Stimulated activated CD4-positive, alpha-beta T cell treated with anti-CD3 and anti-CD28 coated beads, Interleukin-12 subunit alpha, Interleukin-12 subunit beta, amount 100 ng/mL, for 24 hours (primary cell): ENCODE data around the gene PNPLA2.

Experiments used
- DNase-seq, 2 experiments: peaks; one replicate each; pipeline ENCODE4 v3.0.0-alpha.2; 2020; ENCODE audit warnings: low read depth in 2 of 2

PNPLA2 gene

GRCh38 chr11:815675-816432, 2.9 kb upstream of the PNPLA2 start:
- no peak for DNase-seq

DNA sequence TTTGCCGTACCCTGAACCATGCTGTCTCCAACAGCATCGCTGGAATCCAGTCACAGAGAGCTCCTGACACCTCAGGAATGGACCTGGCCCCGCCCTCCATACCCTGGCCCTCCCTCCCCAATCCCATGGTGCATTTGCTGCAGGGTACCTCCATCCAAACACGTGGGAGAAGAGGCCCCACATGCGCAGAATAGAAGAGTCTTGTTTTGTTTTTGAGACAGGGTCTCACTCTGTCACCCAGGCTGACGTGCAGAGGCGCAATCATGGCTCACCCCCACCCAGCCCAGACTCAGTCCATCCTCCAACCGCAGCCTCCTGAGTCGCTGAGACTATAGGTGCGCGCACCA, 2.3 kb upstream of the PNPLA2 start:
- no peak for DNase-seq

DNA sequence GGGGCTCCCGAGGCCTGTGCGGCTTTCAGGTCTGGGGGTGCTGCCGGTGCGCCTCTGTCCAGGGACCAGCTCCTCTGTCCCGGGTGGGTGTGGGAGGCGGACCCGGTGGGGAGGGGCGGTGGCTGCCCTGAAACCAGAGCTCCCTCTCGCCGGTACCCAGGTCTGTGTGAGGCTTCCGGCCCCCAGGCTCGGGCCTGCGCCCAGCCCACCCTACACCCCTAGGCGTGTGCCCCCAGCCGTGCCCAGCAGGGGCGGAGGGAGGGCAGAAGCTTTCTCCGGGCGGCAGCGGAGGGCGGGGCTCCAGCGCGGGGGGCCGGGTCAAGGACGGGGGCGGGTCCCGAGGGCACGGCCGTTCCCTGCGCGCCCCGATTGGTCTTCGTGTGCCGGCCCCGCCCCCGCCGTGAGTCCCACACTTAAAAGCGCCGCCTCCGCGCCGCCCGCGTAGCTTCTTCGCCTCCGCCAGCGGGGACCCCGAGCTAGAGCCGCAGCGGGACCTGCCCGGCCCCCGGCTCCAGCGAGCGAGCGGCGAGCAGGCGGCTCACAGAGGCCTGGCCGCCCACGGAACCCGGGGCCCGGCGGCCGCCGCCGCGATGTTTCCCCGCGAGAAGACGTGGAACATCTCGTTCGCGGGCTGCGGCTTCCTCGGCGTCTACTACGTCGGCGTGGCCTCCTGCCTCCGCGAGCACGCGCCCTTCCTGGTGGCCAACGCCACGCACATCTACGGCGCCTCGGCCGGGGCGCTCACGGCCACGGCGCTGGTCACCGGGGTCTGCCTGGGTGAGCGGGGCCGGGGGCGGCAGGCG, 616 bp downstream of the PNPLA2 start:
- peak; percentile 73 to 90 for DNase-seq

DNA sequence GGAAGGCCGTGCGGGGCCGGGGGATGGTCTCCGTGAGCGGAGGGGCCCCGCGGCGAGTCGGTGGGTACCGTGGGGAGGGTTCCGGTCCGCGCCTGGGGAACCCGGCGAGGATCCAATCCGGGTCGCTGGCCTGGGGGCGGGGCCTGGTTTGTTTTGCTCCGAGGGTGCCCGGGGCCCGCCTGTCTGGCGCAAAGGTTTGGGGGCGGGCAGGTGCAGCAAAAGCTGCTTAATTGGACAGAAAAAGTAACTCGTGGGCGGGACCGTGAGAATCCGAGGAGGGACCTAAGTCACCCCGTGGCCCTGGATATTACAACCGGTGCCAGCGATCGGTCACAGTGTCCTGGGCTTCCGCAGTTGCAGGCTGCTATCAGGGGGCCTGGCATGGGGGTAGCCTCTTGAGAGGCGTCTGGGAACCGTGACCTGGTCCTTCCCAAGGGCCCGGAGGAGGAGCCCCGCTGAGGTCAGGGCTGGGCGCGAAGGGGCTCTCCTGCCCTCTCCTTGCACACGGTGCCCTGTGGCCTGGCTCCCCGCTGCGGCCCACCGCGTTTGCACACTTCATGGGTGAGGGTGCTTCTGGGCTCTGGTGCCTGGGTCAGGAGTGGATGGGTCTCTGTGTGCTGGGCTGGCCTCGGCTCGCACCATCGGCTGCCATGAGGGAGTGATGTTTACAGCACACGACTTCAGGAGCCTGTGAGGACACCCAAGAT, 1.4 kb downstream of the PNPLA2 start:
- peak; percentile 78 to 91 for DNase-seq

GRCh38 chr11:820655-821511, 2.2 kb downstream of the PNPLA2 start:
- no peak for DNase-seq

DNA sequence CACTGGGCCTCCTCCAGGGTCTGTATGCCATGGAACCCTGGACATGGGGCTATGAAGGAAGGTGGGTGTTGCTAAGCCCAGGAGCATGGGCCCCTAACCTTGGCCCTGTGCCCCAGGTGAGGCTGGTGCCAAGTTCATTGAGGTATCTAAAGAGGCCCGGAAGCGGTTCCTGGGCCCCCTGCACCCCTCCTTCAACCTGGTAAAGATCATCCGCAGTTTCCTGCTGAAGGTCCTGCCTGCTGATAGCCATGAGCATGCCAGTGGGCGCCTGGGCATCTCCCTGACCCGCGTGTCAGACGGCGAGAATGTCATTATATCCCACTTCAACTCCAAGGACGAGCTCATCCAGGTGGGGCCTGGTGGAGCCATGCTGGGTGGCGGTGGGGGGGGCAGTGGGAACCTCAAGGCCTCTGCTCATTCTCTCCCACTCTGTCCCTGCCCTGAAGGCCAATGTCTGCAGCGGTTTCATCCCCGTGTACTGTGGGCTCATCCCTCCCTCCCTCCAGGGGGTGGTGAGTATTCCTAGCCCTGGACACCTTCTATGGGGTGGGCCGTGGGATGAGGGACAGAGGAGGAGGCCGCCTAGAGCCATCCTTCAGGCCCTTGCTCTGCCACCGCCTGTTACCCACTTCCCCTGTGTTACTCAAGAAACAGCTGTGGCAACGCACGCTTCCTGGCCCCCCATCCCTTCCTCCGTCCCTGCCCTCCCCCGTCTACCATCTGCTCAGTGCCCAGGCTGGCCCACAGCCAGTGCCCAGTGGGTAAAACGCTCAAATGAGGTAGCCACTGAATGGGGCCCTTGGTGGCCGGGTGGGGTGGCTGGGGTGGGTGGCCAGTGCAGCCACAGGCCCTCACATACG, 3.0 kb downstream of the PNPLA2 start:
- no peak for DNase-seq

DNA sequence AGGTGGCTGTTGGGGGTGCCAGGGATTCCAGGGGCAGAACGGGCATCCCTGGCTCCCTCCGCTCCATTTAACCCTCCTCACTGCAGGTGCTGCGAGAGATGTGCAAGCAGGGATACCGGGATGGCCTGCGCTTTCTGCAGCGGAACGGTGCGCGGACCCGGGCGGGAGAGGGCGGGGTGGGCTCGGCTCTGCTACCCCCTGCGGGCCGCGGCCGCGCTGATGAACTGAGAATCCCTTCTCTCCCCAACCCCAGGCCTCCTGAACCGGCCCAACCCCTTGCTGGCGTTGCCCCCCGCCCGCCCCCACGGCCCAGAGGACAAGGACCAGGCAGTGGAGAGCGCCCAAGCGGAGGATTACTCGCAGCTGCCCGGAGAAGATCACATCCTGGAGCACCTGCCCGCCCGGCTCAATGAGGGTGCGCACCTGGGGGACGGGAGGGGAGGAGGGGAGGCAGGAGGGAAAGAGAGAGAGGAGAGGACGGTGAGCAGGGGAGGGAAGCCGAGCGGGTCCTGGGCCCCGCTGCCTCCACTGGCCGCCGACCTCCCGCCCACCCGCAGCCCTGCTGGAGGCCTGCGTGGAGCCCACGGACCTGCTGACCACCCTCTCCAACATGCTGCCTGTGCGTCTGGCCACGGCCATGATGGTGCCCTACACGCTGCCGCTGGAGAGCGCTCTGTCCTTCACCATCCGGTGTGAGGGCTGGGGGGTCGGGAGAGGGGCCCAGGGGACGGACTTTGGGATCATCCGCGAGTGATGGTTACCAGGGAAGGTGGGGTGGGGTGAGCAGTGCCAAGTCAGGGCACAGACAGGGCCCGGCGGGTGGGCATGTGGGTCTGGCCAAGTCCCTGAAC, 5.0 kb downstream of the PNPLA2 start:
- DNase-seq: no peak

- no peak for DNase-seq
Measured at GRCh38 chr11:824292-824880, 5.7 kb downstream of the PNPLA2 start.

- DNase-seq: no peak
Measured at GRCh38 chr11:824942-825341, 6.2 kb downstream of the PNPLA2 start.

DNA sequence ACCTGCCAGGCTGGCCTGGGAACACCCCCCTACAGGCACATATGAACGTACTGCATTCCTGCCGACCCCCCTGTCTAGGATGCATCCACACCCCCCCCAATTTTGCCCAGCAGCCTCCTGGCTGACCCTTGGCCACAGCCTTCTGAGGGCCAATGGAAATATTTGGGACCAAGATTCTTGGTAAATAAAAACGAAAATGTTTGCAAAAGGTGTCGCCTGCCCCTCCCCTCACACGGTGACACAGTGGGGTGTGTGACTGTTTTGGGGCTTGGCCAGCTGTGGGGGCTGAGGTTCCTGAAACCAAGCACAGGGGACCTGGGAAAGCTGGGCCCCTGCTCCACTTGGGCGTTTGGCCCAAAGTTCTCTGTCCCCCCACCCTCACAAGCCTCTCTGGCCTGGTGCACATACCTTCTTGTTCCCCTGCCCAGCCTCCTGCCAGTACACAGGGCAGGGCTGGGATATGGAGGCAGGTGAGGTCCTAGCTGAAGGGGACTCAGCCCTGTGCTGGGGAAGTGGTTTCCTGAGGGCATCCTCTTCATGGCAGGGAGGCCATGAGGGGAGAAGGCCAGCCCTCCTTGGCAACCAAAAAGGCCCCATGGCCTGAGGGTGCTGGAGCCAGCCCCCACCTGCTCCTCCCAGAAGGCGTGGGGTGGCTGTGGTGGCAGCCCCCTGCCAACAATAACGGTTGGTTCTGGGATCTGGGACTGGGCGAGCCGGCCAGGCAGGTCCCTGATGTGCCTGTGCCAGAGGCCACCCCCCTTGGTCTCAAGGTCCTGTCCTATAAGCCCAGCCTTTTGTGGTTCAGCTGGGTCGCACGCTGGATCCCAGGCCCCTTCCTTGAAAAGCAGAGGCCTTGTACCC, 6.9 kb downstream of the PNPLA2 start:
- no peak for DNase-seq

DNA sequence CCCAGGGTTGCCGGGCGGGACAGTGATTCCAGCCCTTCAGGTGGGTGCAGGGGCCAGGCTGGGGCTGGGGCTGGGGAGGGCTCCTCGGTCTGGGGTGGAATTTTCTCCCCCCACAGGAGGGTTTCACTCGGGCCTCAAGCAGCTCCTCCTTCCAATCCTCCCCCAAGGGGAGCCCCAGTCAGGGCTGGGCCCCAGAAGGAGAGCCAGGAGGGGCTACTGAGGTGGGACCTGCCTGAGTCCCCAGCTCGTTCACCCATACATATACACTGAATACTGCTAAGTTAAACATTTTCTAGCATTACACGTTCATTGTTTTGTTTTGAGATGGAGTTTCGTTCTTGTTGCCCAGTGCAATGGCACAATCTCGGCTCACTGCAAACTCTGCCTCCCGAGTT, 7.5 kb downstream of the PNPLA2 start:
- DNase-seq: no peak

DNA sequence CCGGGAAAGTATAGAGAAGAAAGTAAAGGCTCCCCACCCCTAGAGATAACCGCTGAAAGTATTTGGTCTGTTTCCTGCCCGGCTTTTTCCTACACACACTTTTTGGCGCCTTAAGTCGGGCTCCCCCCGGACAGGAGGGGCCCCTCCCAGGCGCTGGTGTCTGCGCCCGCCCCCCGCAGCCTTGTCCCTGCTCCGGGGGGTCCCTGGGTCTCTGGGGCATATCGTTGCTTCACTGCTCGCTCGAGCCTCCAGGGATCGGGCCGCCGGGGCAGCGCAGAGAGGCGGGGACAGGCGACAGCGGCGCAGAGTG, 8.1 kb downstream of the PNPLA2 start:
- DNase-seq: no peak

GRCh38 chr11:827146-827896, 8.6 kb downstream of the PNPLA2 start:
- no peak for DNase-seq

DNA sequence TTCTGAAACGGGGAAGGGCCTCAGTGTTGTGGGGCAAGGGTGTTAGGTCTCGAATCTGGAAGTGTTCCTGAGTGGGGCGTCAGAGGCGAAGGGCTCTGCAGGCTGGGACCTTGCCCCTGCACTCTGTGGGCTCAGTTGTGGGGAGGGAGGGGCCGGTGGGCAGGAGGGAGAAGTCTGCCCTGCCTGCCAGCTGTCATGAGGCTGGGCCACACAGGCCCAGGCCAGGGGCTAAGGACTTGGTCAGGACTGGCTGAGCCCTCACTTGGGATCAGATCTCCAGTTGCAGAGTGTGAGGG, 9.1 kb downstream of the PNPLA2 start, which contains the start of gene CRACR2B:
TSS of gene CRACR2B (plus strand) at position 23 of the 296 bp plus-strand sequence. CDS start 689 bp downstream, outside the sequence.
- no peak for DNase-seq

DNA sequence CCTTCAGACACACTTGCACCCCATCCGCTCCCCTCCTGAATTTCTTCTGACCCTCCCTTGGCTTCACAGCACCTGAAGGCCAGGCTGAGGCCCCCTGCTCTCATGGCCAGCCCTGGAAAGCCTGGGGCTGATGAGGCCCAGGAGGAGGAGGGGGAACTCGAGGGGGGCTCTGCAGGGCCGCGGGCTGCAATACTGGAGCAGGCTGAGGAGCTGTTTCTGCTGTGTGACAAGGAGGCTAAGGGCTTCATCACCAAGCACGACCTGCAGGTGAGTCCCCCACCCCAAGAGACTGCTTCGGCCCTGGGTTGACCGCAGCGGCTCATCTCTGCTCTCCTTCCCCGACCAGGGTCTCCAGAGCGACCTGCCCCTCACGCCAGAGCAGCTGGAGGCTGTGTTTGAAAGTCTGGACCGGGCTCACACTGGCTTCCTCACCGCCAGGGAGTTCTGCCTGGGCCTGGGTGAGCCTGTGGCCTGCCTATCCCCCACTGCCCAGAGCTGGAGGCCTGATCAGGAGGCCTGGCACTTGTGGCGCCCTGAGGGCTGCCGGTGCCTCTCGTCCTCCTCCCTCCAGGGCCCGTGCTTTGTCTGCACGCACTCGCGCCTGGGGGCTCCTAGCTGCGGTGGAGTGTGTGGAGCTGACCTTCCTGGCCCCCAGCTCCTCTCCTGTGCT, 9.9 kb downstream of the PNPLA2 start:
- no peak for DNase-seq

DNA sequence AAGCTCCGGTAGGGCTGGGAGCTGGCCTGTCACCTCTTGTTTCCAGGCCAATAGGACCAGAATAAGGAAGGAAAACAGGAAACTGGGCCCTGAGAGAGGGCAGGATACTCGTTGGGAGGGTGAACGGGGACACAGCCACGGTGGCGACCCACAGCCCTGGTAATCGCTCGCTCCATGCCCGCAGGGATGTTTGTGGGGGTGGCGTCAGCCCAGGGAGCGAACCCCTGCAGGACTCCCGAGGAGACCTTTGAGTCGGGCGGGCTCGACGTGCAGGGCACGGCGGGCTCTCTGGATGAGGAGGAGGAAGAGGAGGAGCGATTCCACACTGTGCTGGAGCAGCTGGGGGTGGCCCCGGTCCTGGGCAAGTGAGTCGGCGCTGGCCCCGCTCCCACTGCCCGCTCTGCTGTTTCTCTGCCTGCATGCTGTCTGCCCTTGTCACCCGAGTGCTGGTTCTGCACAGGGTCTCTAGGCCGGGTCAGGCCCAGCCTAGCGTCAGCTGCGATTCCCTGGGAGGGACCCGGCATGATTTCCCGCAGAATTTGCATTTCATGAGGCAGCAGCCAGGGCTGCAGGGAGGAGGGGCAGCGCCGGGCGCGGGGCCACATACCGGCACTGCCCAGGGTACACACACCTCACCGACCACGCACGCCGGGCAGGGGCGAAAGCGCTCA, 10.6 kb downstream of the PNPLA2 start:
- DNase-seq: no peak

DNA sequence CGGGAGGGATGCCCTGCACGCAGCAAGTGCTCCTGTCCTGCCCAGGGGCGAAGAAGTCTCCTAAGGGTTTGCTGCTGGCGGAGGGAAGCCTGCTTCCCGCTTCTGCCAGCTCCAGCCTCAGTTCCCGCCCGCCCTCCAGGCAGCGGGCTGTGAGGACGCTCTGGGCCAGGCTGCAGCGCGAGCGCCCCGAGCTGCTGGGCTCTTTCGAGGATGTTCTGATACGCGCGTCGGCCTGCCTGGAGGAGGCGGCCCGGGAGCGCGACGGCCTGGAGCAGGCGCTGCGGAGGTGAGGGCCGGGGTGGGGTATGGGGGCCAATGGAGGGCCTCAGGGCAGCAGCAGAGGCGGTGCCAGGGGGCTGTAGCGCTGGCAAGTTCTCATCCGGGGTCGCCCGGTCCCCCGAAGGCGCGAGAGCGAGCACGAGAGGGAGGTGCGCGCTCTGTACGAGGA, 11.2 kb downstream of the PNPLA2 start:
- DNase-seq: no peak
